Measurements from ENCODE around the gene NT5DC4.

The NT5DC4 gene

GRCh38 chr2:112720785-112721184 lies at the start of gene NT5DC4:
NT5DC4 (plus strand) TSS chr2:112721020; CDS start chr2:112721080, 60 bp downstream.
- Mint-ChIP-seq H3K9me3 (peaks cover 7% of the 10 kb centered on the region), H3K4me3 (no peak within 1 kb of the TSS), H3K27me3 (ENCODE audit: low read depth) (peaks cover 5% of the 10 kb centered on the region), H3K27ac (no peak within 1 kb of the TSS), H3K4me1 (ENCODE audit: low read depth) (peaks cover 3% of the 10 kb centered on the region), H3K36me3 (ENCODE audit: low read depth) (no peaks in the 10 kb centered on the region)
- DNase-seq (ENCODE audit: low spot score): no peak

GRCh38 chr2:112671801-112672200 lies 49.0 kb upstream of the NT5DC4 start:
- DNase-seq (ENCODE audit: low spot score): no peak
- Mint-ChIP-seq H3K9me3 (no peaks in the 10 kb centered on the region), H3K4me1 (ENCODE audit: low read depth) (peaks cover 4% of the 10 kb centered on the region), H3K27me3 (ENCODE audit: low read depth) (no peaks in the 10 kb centered on the region), H3K36me3 (ENCODE audit: low read depth) (peaks cover 2% of the 10 kb centered on the region), H3K27ac (no peak overlapping the region), H3K4me3 (no peak overlapping the region)

GRCh38 chr2:112673008-112673407 lies 47.8 kb upstream of the NT5DC4 start:
- H3K4me1 Mint-ChIP-seq (ENCODE audit: low read depth): peaks cover 4% of the 10 kb centered on the region
- DNase-seq (ENCODE audit: low spot score): no peak
- no peak overlapping the region for H3K4me3 Mint-ChIP-seq
- H3K36me3 Mint-ChIP-seq (ENCODE audit: low read depth): no peaks in the 10 kb centered on the region
- H3K27ac Mint-ChIP-seq: no peak overlapping the region
- H3K9me3 Mint-ChIP-seq: no peaks in the 10 kb centered on the region
- H3K27me3 Mint-ChIP-seq (ENCODE audit: low read depth): no peaks in the 10 kb centered on the region

GRCh38 chr2:112674229-112674628 lies 46.6 kb upstream of the NT5DC4 start:
- H3K4me3 Mint-ChIP-seq: no peak overlapping the region
- H3K27me3 Mint-ChIP-seq (ENCODE audit: low read depth): peaks cover 4% of the 10 kb centered on the region
- peaks cover 4% of the 10 kb centered on the region for H3K4me1 Mint-ChIP-seq (ENCODE audit: low read depth)
- H3K27ac Mint-ChIP-seq: no peak overlapping the region
- H3K9me3 Mint-ChIP-seq: no peaks in the 10 kb centered on the region
- no peak for DNase-seq (ENCODE audit: low spot score)
- no peaks in the 10 kb centered on the region for H3K36me3 Mint-ChIP-seq (ENCODE audit: low read depth)

GRCh38 chr2:112679484-112679883 lies 41.3 kb upstream of the NT5DC4 start:
- H3K4me3 Mint-ChIP-seq: no peak overlapping the region
- H3K27me3 Mint-ChIP-seq (ENCODE audit: low read depth): peaks cover 4% of the 10 kb centered on the region
- H3K36me3 Mint-ChIP-seq (ENCODE audit: low read depth): no peaks in the 10 kb centered on the region
- no peak for DNase-seq (ENCODE audit: low spot score)
- no peak overlapping the region for H3K27ac Mint-ChIP-seq
- H3K4me1 Mint-ChIP-seq (ENCODE audit: low read depth): peaks cover 18% of the 10 kb centered on the region
- no peaks in the 10 kb centered on the region for H3K9me3 Mint-ChIP-seq

- Mint-ChIP-seq H3K36me3 (ENCODE audit: low read depth) (no peaks in the 10 kb centered on the region), H3K9me3 (no peaks in the 10 kb centered on the region), H3K4me3 (no peak overlapping the region), H3K27me3 (ENCODE audit: low read depth) (peaks cover 4% of the 10 kb centered on the region), H3K4me1 (ENCODE audit: low read depth) (peaks cover 20% of the 10 kb centered on the region), H3K27ac (no peak overlapping the region)
- DNase-seq (ENCODE audit: low spot score): no peak
Observed at GRCh38 chr2:112680666-112681101, 40.1 kb upstream of the NT5DC4 start.

- DNase-seq (ENCODE audit: low spot score): no peak
- no peak overlapping the region for H3K27ac Mint-ChIP-seq
- H3K4me3 Mint-ChIP-seq: no peak overlapping the region
- H3K36me3 Mint-ChIP-seq (ENCODE audit: low read depth): no peaks in the 10 kb centered on the region
- peaks cover 25% of the 10 kb centered on the region for H3K4me1 Mint-ChIP-seq (ENCODE audit: low read depth)
- H3K27me3 Mint-ChIP-seq (ENCODE audit: low read depth): peaks cover 4% of the 10 kb centered on the region
- no peaks in the 10 kb centered on the region for H3K9me3 Mint-ChIP-seq
Observed at GRCh38 chr2:112682101-112682500, 38.7 kb upstream of the NT5DC4 start.

- Mint-ChIP-seq H3K27me3 (ENCODE audit: low read depth) (no peaks in the 10 kb centered on the region), H3K9me3 (no peaks in the 10 kb centered on the region), H3K4me3 (peak overlapping the region; percentile 11), H3K4me1 (ENCODE audit: low read depth) (peaks cover 25% of the 10 kb centered on the region), H3K27ac (peak overlapping the region; percentile 24), H3K36me3 (ENCODE audit: low read depth) (no peaks in the 10 kb centered on the region)
- no peak for DNase-seq (ENCODE audit: low spot score)
Observed at GRCh38 chr2:112683550-112684414, 37.0 kb upstream of the NT5DC4 start.

- no peak for DNase-seq (ENCODE audit: low spot score)
- H3K4me3 Mint-ChIP-seq: no peak overlapping the region
- H3K9me3 Mint-ChIP-seq: no peaks in the 10 kb centered on the region
- H3K27me3 Mint-ChIP-seq (ENCODE audit: low read depth): no peaks in the 10 kb centered on the region
- H3K4me1 Mint-ChIP-seq (ENCODE audit: low read depth): peaks cover 25% of the 10 kb centered on the region
- H3K36me3 Mint-ChIP-seq (ENCODE audit: low read depth): no peaks in the 10 kb centered on the region
- no peak overlapping the region for H3K27ac Mint-ChIP-seq
Observed at GRCh38 chr2:112684415-112684775, 36.4 kb upstream of the NT5DC4 start.

- no peak overlapping the region for H3K27ac Mint-ChIP-seq
- DNase-seq (ENCODE audit: low spot score): no peak
- no peaks in the 10 kb centered on the region for H3K36me3 Mint-ChIP-seq (ENCODE audit: low read depth)
- no peak overlapping the region for H3K4me3 Mint-ChIP-seq
- H3K27me3 Mint-ChIP-seq (ENCODE audit: low read depth): no peaks in the 10 kb centered on the region
- H3K9me3 Mint-ChIP-seq: no peaks in the 10 kb centered on the region
- peaks cover 25% of the 10 kb centered on the region for H3K4me1 Mint-ChIP-seq (ENCODE audit: low read depth)
Observed at GRCh38 chr2:112685271-112685884, 35.4 kb upstream of the NT5DC4 start.

GRCh38 chr2:112686348-112687217 lies 34.2 kb upstream of the NT5DC4 start:
- Mint-ChIP-seq H3K27ac (no peak overlapping the region), H3K27me3 (ENCODE audit: low read depth) (no peaks in the 10 kb centered on the region), H3K36me3 (ENCODE audit: low read depth) (no peaks in the 10 kb centered on the region), H3K4me1 (ENCODE audit: low read depth) (peaks cover 30% of the 10 kb centered on the region), H3K4me3 (no peak overlapping the region), H3K9me3 (no peaks in the 10 kb centered on the region)
- DNase-seq (ENCODE audit: low spot score): no peak

- no peaks in the 10 kb centered on the region for H3K27me3 Mint-ChIP-seq (ENCODE audit: low read depth)
- no peaks in the 10 kb centered on the region for H3K36me3 Mint-ChIP-seq (ENCODE audit: low read depth)
- no peak overlapping the region for H3K27ac Mint-ChIP-seq
- DNase-seq (ENCODE audit: low spot score): no peak
- H3K4me3 Mint-ChIP-seq: no peak overlapping the region
- H3K4me1 Mint-ChIP-seq (ENCODE audit: low read depth): peaks cover 40% of the 10 kb centered on the region
- H3K9me3 Mint-ChIP-seq: no peaks in the 10 kb centered on the region
Observed at GRCh38 chr2:112687522-112687921, 33.3 kb upstream of the NT5DC4 start.

- H3K4me3 Mint-ChIP-seq: no peak overlapping the region
- no peaks in the 10 kb centered on the region for H3K27me3 Mint-ChIP-seq (ENCODE audit: low read depth)
- H3K27ac Mint-ChIP-seq: no peak overlapping the region
- no peaks in the 10 kb centered on the region for H3K9me3 Mint-ChIP-seq
- no peaks in the 10 kb centered on the region for H3K36me3 Mint-ChIP-seq (ENCODE audit: low read depth)
- peaks cover 47% of the 10 kb centered on the region for H3K4me1 Mint-ChIP-seq (ENCODE audit: low read depth)
- DNase-seq (ENCODE audit: low spot score): no peak
Observed at GRCh38 chr2:112688086-112688880, 32.5 kb upstream of the NT5DC4 start.

Data from T-helper 2 cell treated with Interferon-gamma antibody and Interleukin-4, amounts not matched to agents 5 μg/mL and 100 μg/mL, for 36 hours (primary cell).